SK-N-SH treated with all-trans-retinoic acid at 6 μM for 48 hours (cell line): ENCODE data around the gene BTBD16.

Experiments used
- ATAC-seq: fragments of 200-7000 bp; cut with Tn5 transposase; 3 replicates; pipeline ENCODE4 v1.9.1; 2020; ENCODE audit warnings: mild to moderate bottlenecking, moderate library complexity
- ARNTL ChIP-seq: fragments of 450-650 bp; formaldehyde crosslinking; IDR thresholded peaks from 2 replicates; pipeline ENCODE4 v1.5.0; 2020; ENCODE audit warnings: low read depth, mild to moderate bottlenecking, moderate library complexity, borderline replicate concordance
- BACH2 ChIP-seq: fragments of 250-450 bp; sonication (Bioruptor Pico); IDR thresholded peaks from 2 replicates; pipeline ENCODE4 v1.9.0; 2021; ENCODE audit warnings: mild to moderate bottlenecking, borderline replicate concordance
- CREB5 ChIP-seq: fragments of 250-450 bp; sonication (Bioruptor Pico); IDR thresholded peaks from 2 replicates; pipeline ENCODE4 v1.5.1; 2020; ENCODE audit warnings: low read depth, mild to moderate bottlenecking, moderate library complexity
- CSDC2 ChIP-seq: fragments of 250-450 bp; sonication (Bioruptor Pico); IDR thresholded peaks from 2 replicates; pipeline ENCODE4 v1.5.0; 2020; ENCODE audit warnings: mild to moderate bottlenecking, moderate library complexity
- CSRNP3 ChIP-seq: fragments of 250-450 bp; sonication (Bioruptor Pico); IDR thresholded peaks from 2 replicates; pipeline ENCODE4 v1.5.1; 2021; ENCODE audit warnings: mild to moderate bottlenecking, moderate library complexity
- ESRRG ChIP-seq: fragments of 250-450 bp; sonication (Bioruptor Pico); IDR thresholded peaks from 2 replicates; pipeline ENCODE4 v1.6.1; 2021; ENCODE audit warnings: mild to moderate bottlenecking
- GLIS3 ChIP-seq: fragments of 250-450 bp; sonication (Bioruptor Pico); IDR thresholded peaks from 2 replicates; pipeline ENCODE4 v1.5.0; 2020; ENCODE audit warnings: mild to moderate bottlenecking, moderate library complexity
- ISL1 ChIP-seq: fragments of 250-450 bp; sonication (Bioruptor Pico); IDR thresholded peaks from 2 replicates; pipeline ENCODE4 v2.1.2; 2022; ENCODE audit warnings: mild to moderate bottlenecking, moderate library complexity
- PATZ1 ChIP-seq: fragments of 250-450 bp; sonication (Bioruptor Pico); IDR thresholded peaks from 2 replicates; pipeline ENCODE4 v1.8.0; 2020; ENCODE audit warnings: mild to moderate bottlenecking, moderate library complexity, borderline replicate concordance
- POU6F1 ChIP-seq: fragments of 250-450 bp; sonication (Bioruptor Pico); IDR thresholded peaks from 2 replicates; pipeline ENCODE4 v1.8.0; 2021; ENCODE audit warnings: low read depth, mild to moderate bottlenecking, moderate library complexity, borderline replicate concordance
- PPARA ChIP-seq: fragments of 250-450 bp; sonication (Bioruptor Pico); IDR thresholded peaks from 2 replicates; pipeline ENCODE4 v1.5.0; 2020; ENCODE audit warnings: mild to moderate bottlenecking, borderline replicate concordance
- SNAI2 ChIP-seq: fragments of 250-450 bp; sonication (Bioruptor Pico); IDR thresholded peaks from 2 replicates; pipeline ENCODE4 v1.5.0; 2020; ENCODE audit warnings: mild to moderate bottlenecking, moderate library complexity
- TCF4 ChIP-seq: fragments of 250-450 bp; sonication (Bioruptor Pico); IDR thresholded peaks from 2 replicates; pipeline ENCODE4 v1.8.0; 2021; ENCODE audit warnings: mild to moderate bottlenecking, moderate library complexity, borderline replicate concordance
- TOX ChIP-seq: fragments of 250-450 bp; sonication (Bioruptor Pico); IDR thresholded peaks from 2 replicates; pipeline ENCODE4 v1.8.0; 2021; ENCODE audit warnings: mild to moderate bottlenecking, moderate library complexity, borderline replicate concordance
- TSHZ2 ChIP-seq: fragments of 250-450 bp; sonication (Bioruptor Pico); IDR thresholded peaks from 2 replicates; pipeline ENCODE4 v1.5.0; 2020; ENCODE audit warnings: mild to moderate bottlenecking, moderate library complexity
- ZC3H10 ChIP-seq: fragments of 250-450 bp; sonication (Bioruptor Pico); IDR thresholded peaks from 2 replicates; pipeline ENCODE4 v1.5.1; 2021; ENCODE audit warnings: mild to moderate bottlenecking, moderate library complexity
- ZFP3 ChIP-seq: fragments of 250-450 bp; sonication (Bioruptor Pico); IDR thresholded peaks from 2 replicates; pipeline ENCODE4 v1.5.0; 2020; ENCODE audit warnings: mild to moderate bottlenecking, moderate library complexity
- ZFP30 ChIP-seq: fragments of 450-650 bp; formaldehyde crosslinking; IDR thresholded peaks from 2 replicates; pipeline ENCODE4 v1.5.0; 2022; ENCODE audit warnings: mild to moderate bottlenecking, moderate library complexity
- ZNF565 ChIP-seq: fragments of 450-650 bp; formaldehyde crosslinking; conservative IDR thresholded peaks from 2 replicates; pipeline ENCODE4 v1.5.0; 2020; ENCODE audit warnings: low read depth, mild to moderate bottlenecking, moderate library complexity
- ZNF70 ChIP-seq: fragments of 450-650 bp; formaldehyde crosslinking; IDR thresholded peaks from 2 replicates; pipeline ENCODE4 v1.5.0; 2020; ENCODE audit warnings: mild to moderate bottlenecking, moderate library complexity

The BTBD16 gene

GRCh38 chr10:122229666-122230065 lies 41.4 kb upstream of the BTBD16 start:
- TF ChIP-seq ZFP30 (CRISPR knock-in tag) = no peak
- no peak for TF ChIP-seq SNAI2 (CRISPR knock-in tag)
- no peak for TF ChIP-seq TOX (CRISPR knock-in tag)
- TF ChIP-seq TSHZ2 (CRISPR knock-in tag) = no peak
- TF ChIP-seq ZFP3 (CRISPR knock-in tag) = no peak
- TF ChIP-seq ARNTL = no peak
- no peak for TF ChIP-seq ESRRG (CRISPR knock-in tag)
- no peak for TF ChIP-seq CSDC2 (CRISPR knock-in tag)
- TF ChIP-seq ISL1 (CRISPR knock-in tag) = no peak
- no peak for TF ChIP-seq ZC3H10 (CRISPR knock-in tag)

GRCh38 chr10:122230222-122230621 lies 40.9 kb upstream of the BTBD16 start:
- TF ChIP-seq TOX (CRISPR knock-in tag) (no peak), CSRNP3 (CRISPR knock-in tag) (no peak), ARNTL (no peak), PATZ1 (CRISPR knock-in tag) (no peak), CSDC2 (CRISPR knock-in tag) (no peak), ZFP30 (CRISPR knock-in tag) (no peak), ZFP3 (CRISPR knock-in tag) (no peak), SNAI2 (CRISPR knock-in tag) (no peak), PPARA (CRISPR knock-in tag) (no peak), ZC3H10 (CRISPR knock-in tag) (no peak)
- no peak for ATAC-seq

More at GRCh38 chr10:122229666-122230065, 41.4 kb upstream of the BTBD16 start:
- no peak for ATAC-seq

- ATAC-seq = peak; percentile 86
- no peak for TF ChIP-seq PPARA (CRISPR knock-in tag)
- no peak for TF ChIP-seq ZNF565 (CRISPR knock-in tag)
- TF ChIP-seq ZFP3 (CRISPR knock-in tag) = no peak
- no peak for TF ChIP-seq ISL1 (CRISPR knock-in tag)
- no peak for TF ChIP-seq TCF4
- TF ChIP-seq ZFP30 (CRISPR knock-in tag) = no peak
- no peak for TF ChIP-seq ESRRG (CRISPR knock-in tag)
- no peak for TF ChIP-seq CREB5 (CRISPR knock-in tag)
- no peak for TF ChIP-seq ARNTL
- no peak for TF ChIP-seq POU6F1 (CRISPR knock-in tag)
- no peak for TF ChIP-seq BACH2
- TF ChIP-seq CSDC2 (CRISPR knock-in tag) = no peak
- TF ChIP-seq ZNF70 (CRISPR knock-in tag) = no peak
- TF ChIP-seq CSRNP3 (CRISPR knock-in tag) = no peak
- TF ChIP-seq PATZ1 (CRISPR knock-in tag) = no peak
- TF ChIP-seq GLIS3 = no peak
- no peak for TF ChIP-seq SNAI2 (CRISPR knock-in tag)
- no peak for TF ChIP-seq TSHZ2 (CRISPR knock-in tag)
- TF ChIP-seq ZC3H10 (CRISPR knock-in tag) = no peak
Observed at GRCh38 chr10:122232769-122233168, 38.3 kb upstream of the BTBD16 start.
